ENCODE data around the gene PTPN14. TPM values are rescaled to one million over a fixed set of nuclear protein-coding genes. Genes with fewer than 3 reads are reported as not detected.
"Not testable (repeated sequence)": the region's sequence is repeated elsewhere in the genome, so short reads cannot be mapped to it uniquely, and the experiment has no call there.

The PTPN14 gene
- total and polyA plus RNA-seq, 4 donors, result 7.3 to 50.5 (median 28.2) TPM

DNA sequence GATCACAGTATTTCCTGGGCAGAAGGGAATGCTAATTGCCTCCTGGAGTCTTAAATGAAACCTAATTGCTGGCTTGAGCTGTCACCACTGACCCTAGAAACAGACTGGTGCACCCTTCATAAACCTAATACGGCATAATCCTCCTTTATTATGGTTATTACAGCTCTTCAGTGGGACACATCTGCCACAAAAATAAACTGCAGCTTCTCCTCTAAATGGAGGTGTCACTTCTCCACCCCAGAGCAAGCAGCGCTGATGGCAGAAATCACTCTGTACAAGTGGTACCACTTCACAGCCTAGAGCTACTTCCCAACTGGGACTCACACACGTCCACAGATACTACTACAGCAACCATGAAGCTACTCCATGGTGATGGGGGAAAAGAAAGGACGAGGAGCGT, 11.1 kb downstream of the PTPN14 start:
- Histone ChIP-seq H3K4me3 (ENCODE audit: low read length in 2 of 2) (no peak overlapping the region), H3K4me1 (ENCODE audit: control insufficient read depth in 1 of 2, insufficient read depth in 2 of 2, low read length in 2 of 2) (peaks cover 1 to 4% of the 10 kb centered on the region in 2 donors), H3K27ac (ENCODE audit: low read depth in 1 of 2, low read length in 2 of 2) (no peak overlapping the region), H3K9me3 (ENCODE audit: control insufficient read depth, low read length) (no peaks in the 10 kb centered on the region), H3K36me3 (ENCODE audit: control insufficient read depth in 1 of 2, insufficient read depth in 2 of 2, low read length in 1 of 2) (no peaks in the 10 kb centered on the region), H3K27me3 (ENCODE audit: control insufficient read depth in 1 of 2, insufficient read depth in 2 of 2, low read length in 1 of 2) (no peaks in the 10 kb centered on the region)
- ATAC-seq (ENCODE audit: low FRiP score), result no peak
- DNase-seq, result no peak
- 76 to 80% methylated on average over 5 of the region's 5 CpGs for WGBS, 2 donors
- intact Hi-C loops (cut with DNase I), result no loop called here

DNA sequence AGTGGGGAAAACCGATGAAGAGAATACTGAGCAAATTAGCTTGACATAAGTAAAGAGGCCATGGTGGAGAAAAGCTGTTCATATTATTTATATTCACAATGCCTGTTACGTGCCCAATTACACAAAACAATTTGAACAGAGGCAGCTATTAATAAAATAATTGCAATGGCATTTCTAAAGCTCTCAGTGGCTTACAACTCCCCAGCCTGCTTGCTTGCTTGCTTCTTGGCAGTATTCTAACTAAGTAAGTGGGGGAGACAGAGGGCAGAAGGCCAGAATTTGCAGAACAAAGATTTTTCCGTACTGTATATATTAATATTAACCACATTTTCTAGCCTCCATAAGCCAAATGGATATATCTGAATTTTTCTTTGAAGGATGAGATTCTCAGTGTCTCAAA, 12.9 kb downstream of the PTPN14 start:
- DNase-seq (no peak), ATAC-seq (ENCODE audit: low FRiP score) (no peak)
- Histone ChIP-seq H3K27me3 (ENCODE audit: control insufficient read depth in 1 of 2, insufficient read depth in 2 of 2, low read length in 1 of 2) (no peaks in the 10 kb centered on the region), H3K4me1 (ENCODE audit: control insufficient read depth in 1 of 2, insufficient read depth in 2 of 2, low read length in 2 of 2) (peaks cover 0 to 4% of the 10 kb centered on the region in 2 donors), H3K9me3 (ENCODE audit: control insufficient read depth, low read length) (no peaks in the 10 kb centered on the region), H3K4me3 (ENCODE audit: low read length in 2 of 2) (no peak overlapping the region), H3K36me3 (ENCODE audit: control insufficient read depth in 1 of 2, insufficient read depth in 2 of 2, low read length in 1 of 2) (no peaks in the 10 kb centered on the region), H3K27ac (ENCODE audit: low read depth in 1 of 2, low read length in 2 of 2) (no peak overlapping the region)
- intact Hi-C loops (cut with DNase I), result no loop called here
- 39 to 47% methylated on average over 3 of the region's 3 CpGs for WGBS, 2 donors

DNA sequence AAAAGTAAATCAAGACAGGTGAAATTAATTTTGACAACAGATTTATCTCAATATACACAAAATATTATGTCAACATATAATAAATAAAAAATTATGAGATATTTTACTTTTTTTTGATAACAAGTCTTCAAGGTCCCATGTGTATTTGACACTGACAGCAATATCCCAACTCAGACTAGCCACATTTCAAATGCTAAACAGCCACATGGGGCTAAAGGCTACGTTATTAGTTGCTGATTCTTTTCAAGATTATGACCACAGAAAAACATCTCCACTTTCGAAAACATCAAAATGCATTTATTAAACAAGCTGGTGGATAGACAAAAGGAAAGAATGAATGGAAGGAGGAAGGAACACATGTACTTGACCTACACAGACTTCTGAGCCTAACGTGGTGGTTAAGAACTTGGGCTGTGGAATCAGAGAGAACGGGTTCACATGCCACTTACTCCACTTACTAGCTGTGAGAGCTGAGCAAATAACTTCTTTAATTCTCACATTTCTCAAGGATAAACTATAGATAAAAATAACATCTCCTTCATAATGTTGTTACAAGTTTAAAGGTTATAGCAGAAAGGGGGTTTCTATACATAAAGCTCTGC, 13.4 kb downstream of the PTPN14 start:
- Histone ChIP-seq H3K4me3 (ENCODE audit: low read length in 2 of 2) (no peak overlapping the region), H3K36me3 (ENCODE audit: control insufficient read depth in 1 of 2, insufficient read depth in 2 of 2, low read length in 1 of 2) (no peaks in the 10 kb centered on the region), H3K9me3 (ENCODE audit: control insufficient read depth, low read length) (no peaks in the 10 kb centered on the region), H3K4me1 (ENCODE audit: control insufficient read depth in 1 of 2, insufficient read depth in 2 of 2, low read length in 2 of 2) (peaks cover 0 to 4% of the 10 kb centered on the region in 2 donors), H3K27ac (ENCODE audit: low read depth in 1 of 2, low read length in 2 of 2) (no peak overlapping the region), H3K27me3 (ENCODE audit: control insufficient read depth in 1 of 2, insufficient read depth in 2 of 2, low read length in 1 of 2) (no peaks in the 10 kb centered on the region)
- DNase-seq (no peak), ATAC-seq (ENCODE audit: low FRiP score) (no peak)
- intact Hi-C loops (cut with DNase I), result no loop called here
- 67 to 77% methylated on average over 4 of the region's 4 CpGs for WGBS, 2 donors

DNA sequence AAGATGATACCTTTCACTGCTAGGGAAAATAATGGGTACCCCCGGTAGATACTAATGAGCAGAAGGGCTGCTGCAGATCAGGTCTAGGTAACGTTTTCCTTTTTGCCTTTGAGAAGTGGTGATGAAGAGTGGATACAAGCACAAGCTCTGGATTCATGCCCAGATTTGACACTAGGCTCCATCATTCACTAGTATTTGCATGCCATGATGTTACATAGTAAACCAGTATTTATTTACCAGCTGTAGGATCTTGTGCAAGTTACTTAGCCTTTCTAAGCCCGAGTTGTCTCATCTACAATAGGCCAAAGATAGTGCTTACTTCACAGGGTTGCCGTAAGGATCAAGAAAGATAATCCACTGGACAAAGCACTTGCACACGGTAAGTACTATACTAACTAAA, 14.2 kb downstream of the PTPN14 start:
- DNase-seq, result no peak
- Histone ChIP-seq H3K36me3 (ENCODE audit: control insufficient read depth in 1 of 2, insufficient read depth in 2 of 2, low read length in 1 of 2) (no peaks in the 10 kb centered on the region), H3K4me1 (ENCODE audit: control insufficient read depth in 1 of 2, insufficient read depth in 2 of 2, low read length in 2 of 2) (peaks cover 0 to 4% of the 10 kb centered on the region in 2 donors), H3K27ac (ENCODE audit: low read depth in 1 of 2, low read length in 2 of 2) (no peak overlapping the region), H3K4me3 (ENCODE audit: low read length in 2 of 2) (no peak overlapping the region), H3K9me3 (ENCODE audit: control insufficient read depth, low read length) (no peaks in the 10 kb centered on the region), H3K27me3 (ENCODE audit: control insufficient read depth in 1 of 2, insufficient read depth in 2 of 2, low read length in 1 of 2) (no peaks in the 10 kb centered on the region)
- WGBS, 2 donors, result 81 to 82% methylated on average over 5 of the region's 5 CpGs
- intact Hi-C loops (cut with DNase I), result no loop called here
- no peak for ATAC-seq (ENCODE audit: low FRiP score)

DNA sequence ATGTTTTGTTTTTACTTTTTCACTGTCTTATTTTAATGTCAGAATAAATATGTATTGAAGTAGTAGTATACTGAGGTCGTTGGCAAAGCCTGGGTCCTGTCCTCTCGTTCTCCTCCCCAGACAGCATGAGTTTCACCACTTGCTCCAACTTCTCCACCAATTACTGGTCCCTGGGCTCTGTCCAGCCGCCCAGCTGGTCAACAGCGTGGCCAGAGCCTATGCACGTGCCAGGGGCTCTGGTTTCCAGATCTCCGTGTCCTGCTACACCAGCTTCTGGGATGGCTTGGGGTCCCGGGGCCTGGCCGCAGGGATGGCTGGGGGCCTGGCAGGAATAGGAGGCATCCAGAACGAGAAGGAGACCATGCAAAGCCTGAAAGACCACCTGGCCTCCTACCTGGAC, 19.3 kb downstream of the PTPN14 start:
- intact Hi-C loops (cut with DNase I), result no loop called here
- no peak overlapping the region for H3K27ac ChIP-seq (ENCODE audit: low read depth in 1 of 2, low read length in 2 of 2)
- no peaks in the 10 kb centered on the region for H3K36me3 ChIP-seq (ENCODE audit: control insufficient read depth in 1 of 2, insufficient read depth in 2 of 2, low read length in 1 of 2)
- no peaks in the 10 kb centered on the region for H3K9me3 ChIP-seq (ENCODE audit: control insufficient read depth, low read length)
- WGBS, 2 donors, result 63 to 68% methylated on average over 9 of the region's 9 CpGs
- ATAC-seq (ENCODE audit: low FRiP score) (peak; percentile 52), DNase-seq (no peak)
- H3K4me1 ChIP-seq (ENCODE audit: control insufficient read depth in 1 of 2, insufficient read depth in 2 of 2, low read length in 2 of 2), result peaks cover 0 to 6% of the 10 kb centered on the region in 2 donors
- H3K27me3 ChIP-seq (ENCODE audit: control insufficient read depth in 1 of 2, insufficient read depth in 2 of 2, low read length in 1 of 2), result no peaks in the 10 kb centered on the region
- H3K4me3 ChIP-seq (ENCODE audit: low read length in 2 of 2), result no peak overlapping the region

DNA sequence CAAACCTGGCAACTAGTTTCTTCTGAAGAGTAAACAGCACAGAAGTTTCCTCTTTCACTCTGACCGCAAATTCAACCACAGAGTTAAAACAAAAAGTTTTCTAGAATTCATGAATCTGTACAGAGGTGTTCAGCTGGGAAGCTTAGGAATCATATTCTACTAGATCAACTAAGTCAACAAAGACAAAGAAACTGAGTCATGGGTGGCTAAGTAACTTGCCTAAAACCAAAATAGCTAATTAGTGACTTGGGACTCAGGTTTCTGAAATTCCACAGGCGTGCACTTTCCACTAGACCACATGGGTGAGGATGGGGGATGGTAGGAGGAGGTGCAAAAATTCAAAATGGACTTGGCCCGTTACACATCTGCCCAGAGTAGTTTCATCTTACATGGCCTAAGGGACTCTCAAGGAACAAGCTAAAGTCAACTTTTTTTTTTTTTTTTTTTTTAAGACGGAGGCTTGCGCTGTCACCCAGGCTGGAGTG, 25.8 kb downstream of the PTPN14 start:
- H3K27ac ChIP-seq (ENCODE audit: low read depth in 1 of 2, low read length in 2 of 2), result no peak overlapping the region
- WGBS, 2 donors, result 91 to 95% methylated on average over 5 of the region's 5 CpGs
- H3K4me3 ChIP-seq (ENCODE audit: low read length in 2 of 2), result no peak overlapping the region
- no peaks in the 10 kb centered on the region for H3K36me3 ChIP-seq (ENCODE audit: control insufficient read depth in 1 of 2, insufficient read depth in 2 of 2, low read length in 1 of 2)
- H3K4me1 ChIP-seq (ENCODE audit: control insufficient read depth in 1 of 2, insufficient read depth in 2 of 2, low read length in 2 of 2), result no peaks in the 10 kb centered on the region
- no peaks in the 10 kb centered on the region for H3K9me3 ChIP-seq (ENCODE audit: control insufficient read depth, low read length)
- DNase-seq, result no peak
- ATAC-seq (ENCODE audit: low FRiP score), result no peak
- intact Hi-C loops (cut with DNase I), result no loop called here
- H3K27me3 ChIP-seq (ENCODE audit: control insufficient read depth in 1 of 2, insufficient read depth in 2 of 2, low read length in 1 of 2), result no peaks in the 10 kb centered on the region

DNA sequence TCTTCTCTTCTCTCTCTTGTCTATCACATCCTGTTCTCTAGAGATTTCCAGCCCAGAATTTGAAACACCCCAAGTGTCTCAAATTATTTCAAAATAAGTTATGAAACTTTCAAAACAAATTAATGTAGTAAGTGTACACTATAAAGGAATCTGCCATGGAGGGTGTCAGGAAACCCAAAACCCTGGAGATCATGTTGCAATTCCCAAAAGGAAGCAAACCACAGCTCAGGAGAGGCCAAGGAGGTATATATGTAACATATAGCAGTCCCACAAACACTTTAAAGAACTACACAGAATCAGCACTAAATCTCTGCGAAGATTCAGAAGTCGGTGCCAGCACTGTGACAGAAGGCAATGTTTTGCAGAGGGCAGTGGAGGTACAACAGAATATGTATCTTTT, 26.6 kb downstream of the PTPN14 start:
- H3K27me3 ChIP-seq (ENCODE audit: control insufficient read depth in 1 of 2, insufficient read depth in 2 of 2, low read length in 1 of 2), result no peaks in the 10 kb centered on the region
- H3K36me3 ChIP-seq (ENCODE audit: control insufficient read depth in 1 of 2, insufficient read depth in 2 of 2, low read length in 1 of 2), result no peaks in the 10 kb centered on the region
- no peaks in the 10 kb centered on the region for H3K9me3 ChIP-seq (ENCODE audit: control insufficient read depth, low read length)
- WGBS, 2 donors, result 48 to 52% methylated on average over 2 of the region's 2 CpGs
- H3K27ac ChIP-seq (ENCODE audit: low read depth in 1 of 2, low read length in 2 of 2), result no peak overlapping the region
- H3K4me3 ChIP-seq (ENCODE audit: low read length in 2 of 2), result no peak overlapping the region
- intact Hi-C loops (cut with DNase I), result no loop called here
- ATAC-seq (ENCODE audit: low FRiP score), result no peak
- no peaks in the 10 kb centered on the region for H3K4me1 ChIP-seq (ENCODE audit: control insufficient read depth in 1 of 2, insufficient read depth in 2 of 2, low read length in 2 of 2)
- no peak for DNase-seq

DNA sequence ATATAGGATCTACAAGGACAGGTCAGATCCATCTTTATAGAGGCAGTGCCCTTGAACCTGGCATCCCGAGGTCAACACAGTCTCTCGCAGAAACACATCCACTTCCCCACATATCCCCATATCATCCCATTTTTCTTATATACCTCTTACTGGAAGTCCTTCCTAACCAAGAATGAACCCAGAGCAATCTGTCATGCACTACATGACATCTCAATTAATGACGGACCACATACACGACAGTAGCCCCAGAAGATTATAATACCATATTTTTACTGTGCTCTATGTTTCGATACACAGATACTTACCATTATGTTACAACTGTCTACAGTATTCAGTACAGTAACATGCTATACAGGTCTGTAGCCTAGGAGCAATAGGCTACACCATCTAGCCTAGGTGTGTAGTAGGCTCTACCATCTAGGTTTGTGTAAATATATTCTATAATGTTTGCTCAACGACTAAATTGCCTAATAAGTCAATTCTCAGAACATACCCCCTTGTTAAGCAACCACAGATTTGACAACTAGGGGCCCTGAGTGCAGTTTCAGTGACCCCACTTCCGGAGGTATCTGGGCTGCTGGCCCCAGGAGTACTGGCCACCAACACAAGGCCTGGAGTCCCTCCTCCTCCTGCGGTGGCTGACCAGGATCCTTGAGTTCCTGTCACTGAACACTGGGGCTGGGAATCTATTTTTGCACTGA, 28.1 kb downstream of the PTPN14 start:
- Histone ChIP-seq H3K36me3 (ENCODE audit: control insufficient read depth in 1 of 2, insufficient read depth in 2 of 2, low read length in 1 of 2) (no peaks in the 10 kb centered on the region), H3K4me3 (ENCODE audit: low read length in 2 of 2) (no peak overlapping the region), H3K9me3 (ENCODE audit: control insufficient read depth, low read length) (no peaks in the 10 kb centered on the region), H3K27me3 (ENCODE audit: control insufficient read depth in 1 of 2, insufficient read depth in 2 of 2, low read length in 1 of 2) (no peaks in the 10 kb centered on the region), H3K4me1 (ENCODE audit: control insufficient read depth in 1 of 2, insufficient read depth in 2 of 2, low read length in 2 of 2) (no peaks in the 10 kb centered on the region), H3K27ac (ENCODE audit: low read depth in 1 of 2, low read length in 2 of 2) (no peak overlapping the region)
- DNase-seq (no peak), ATAC-seq (ENCODE audit: low FRiP score) (no peak)
- intact Hi-C loops (cut with DNase I), result no loop called here
- WGBS, 2 donors, result 92 to 95% methylated on average over 8 of the region's 8 CpGs

DNA sequence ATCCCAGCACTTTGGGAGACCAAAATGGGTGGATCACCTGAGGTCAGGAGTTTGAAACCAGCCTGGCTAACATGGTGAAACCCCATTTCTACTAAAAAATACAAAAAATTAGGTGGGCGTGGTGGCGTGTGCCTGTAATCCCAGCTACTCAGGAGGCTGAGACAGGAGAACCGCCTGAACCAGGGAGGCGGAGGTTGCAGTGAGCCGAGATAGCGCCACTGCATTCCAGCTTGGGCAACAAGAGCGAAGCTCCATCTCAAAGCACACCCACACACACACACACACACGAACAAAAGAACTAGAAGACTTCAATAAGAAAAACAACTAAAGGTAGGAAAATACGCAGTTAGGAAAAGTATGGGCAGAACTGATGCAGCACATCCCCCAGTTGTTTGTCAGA, 29.9 kb downstream of the PTPN14 start:
- H3K27ac ChIP-seq (ENCODE audit: low read depth in 1 of 2, low read length in 2 of 2); H3K4me3 ChIP-seq (ENCODE audit: low read length in 2 of 2); H3K4me1 ChIP-seq (ENCODE audit: control insufficient read depth in 1 of 2, insufficient read depth in 2 of 2, low read length in 2 of 2); H3K27me3 ChIP-seq (ENCODE audit: control insufficient read depth in 1 of 2, insufficient read depth in 2 of 2, low read length in 1 of 2); H3K36me3 ChIP-seq (ENCODE audit: control insufficient read depth in 1 of 2, insufficient read depth in 2 of 2, low read length in 1 of 2); DNase-seq; H3K9me3 ChIP-seq (ENCODE audit: control insufficient read depth, low read length); intact Hi-C loops (cut with DNase I); ATAC-seq (ENCODE audit: low FRiP score): not testable (repeated sequence)
- WGBS, 2 donors, result 96 to 97% methylated on average over 9 of the region's 9 CpGs

All from aorta (tissue), 5 donors.